WTC11 (cell line): ENCODE data around the gene SPRR3. TPM values are rescaled to one million over a fixed set of nuclear protein-coding genes. Genes with fewer than 3 reads are reported as not detected.

ENCODE experiments used
- ATAC-seq: fragments of 200-7000 bp; cut with Tn5 transposase; 2 replicates; pipeline ENCODE4 v1.10.0; 2021; ENCODE audit warnings: mild to moderate bottlenecking, moderate library complexity
- CTCF ChIA-PET: fragments of 300-600 bp; sonication (Branson Sonifier 250); formaldehyde crosslinking; loops from one replicate; lab custom pipeline; 2021; ENCODE audit warnings: antibody characterized with exemption; lab: Charles Lee
- POLR2A ChIA-PET: fragments of 350-600 bp; sonication (Branson Sonifier 250); formaldehyde crosslinking; loops from one replicate; lab custom pipeline; 2021; ENCODE audit warnings: antibody characterized with exemption; lab: Charles Lee
- DNase-seq: peaks from one replicate; pipeline ENCODE4 v3.0.0; 2021; ENCODE audit warnings: low spot score
- H3K27ac Mint-ChIP-seq: 2 replicates; pipeline ENCODE4 v1.8.0; 2021; ENCODE audit warnings: mixed read lengths
- H3K27me3 Mint-ChIP-seq: 2 replicates; pipeline ENCODE4 v1.8.0; 2021; ENCODE audit warnings: low read depth, mild to moderate bottlenecking, moderate library complexity, mixed read lengths
- H3K36me3 Mint-ChIP-seq: 2 replicates; pipeline ENCODE4 v1.8.0; 2021; ENCODE audit warnings: mixed read lengths
- H3K4me1 Mint-ChIP-seq: 2 replicates; pipeline ENCODE4 v1.8.0; 2022; ENCODE audit warnings: mixed read lengths
- H3K4me3 Mint-ChIP-seq: 2 replicates; pipeline ENCODE4 v1.8.0; 2021; ENCODE audit warnings: mild to moderate bottlenecking, moderate library complexity, mixed read lengths
- H3K9me3 Mint-ChIP-seq: 2 replicates; pipeline ENCODE4 v1.8.0; 2021; ENCODE audit warnings: mixed read lengths
- AR ChIP-seq: fragments of 250-450 bp; sonication (Bioruptor Pico); IDR thresholded peaks from 2 replicates; pipeline ENCODE4 v1.9.0; 2021; ENCODE audit warnings: mild to moderate bottlenecking
- ARID4B ChIP-seq: sonication (generic); formaldehyde crosslinking; IDR thresholded peaks from 2 replicates; pipeline ENCODE4 v1.8.0; 2023; ENCODE audit warnings: missing genetic modification reagents, mild to moderate bottlenecking, borderline replicate concordance
- ATF2 ChIP-seq: sonication (generic); formaldehyde crosslinking; IDR thresholded peaks from 2 replicates; pipeline ENCODE4 v1.8.1; 2022; ENCODE audit warnings: low read depth, missing genetic modification reagents, borderline replicate concordance
- CREM ChIP-seq: sonication (generic); formaldehyde crosslinking; IDR thresholded peaks from 2 replicates; pipeline ENCODE4 v1.8.1; 2022; ENCODE audit warnings: mild to moderate bottlenecking, missing genetic modification reagents, moderate library complexity
- CTCF ChIP-seq: fragments of 200-600 bp; IDR thresholded peaks from 2 replicates; pipeline ENCODE4 v1.8.0; 2022; ENCODE audit warnings: antibody characterized with exemption
- E2F5 ChIP-seq: sonication (generic); formaldehyde crosslinking; IDR thresholded peaks from 2 replicates; pipeline ENCODE4 v1.8.1; 2022; ENCODE audit warnings: mild to moderate bottlenecking, moderate library complexity, missing genetic modification reagents
- HMGXB4 ChIP-seq: sonication (generic); formaldehyde crosslinking; IDR thresholded peaks from 2 replicates; pipeline ENCODE4 v1.8.1; 2023; ENCODE audit warnings: mild to moderate bottlenecking, moderate library complexity, missing genetic modification reagents
- MAX ChIP-seq: sonication (generic); formaldehyde crosslinking; IDR thresholded peaks from 2 replicates; pipeline ENCODE4 v1.8.0; 2022; ENCODE audit warnings: mild to moderate bottlenecking, missing genetic modification reagents
- NR1H2 ChIP-seq: sonication (generic); formaldehyde crosslinking; IDR thresholded peaks from 2 replicates; pipeline ENCODE4 v1.9.0; 2021; ENCODE audit warnings: mild to moderate bottlenecking, moderate library complexity, missing genetic modification reagents
- NR3C1 ChIP-seq: sonication (generic); formaldehyde crosslinking; conservative IDR thresholded peaks from 2 replicates; pipeline ENCODE4 v1.8.1; 2023; ENCODE audit warnings: low read depth, mild to moderate bottlenecking, missing genetic modification reagents
- PRRX2 ChIP-seq: fragments of 250-450 bp; sonication (Bioruptor Pico); IDR thresholded peaks from 2 replicates; pipeline ENCODE4 v1.8.0; 2021; ENCODE audit warnings: mild to moderate bottlenecking
- SMAD3 ChIP-seq: sonication (generic); formaldehyde crosslinking; IDR thresholded peaks from 2 replicates; pipeline ENCODE4 v1.8.0; 2022; ENCODE audit warnings: missing genetic modification reagents, mild to moderate bottlenecking, borderline replicate concordance
- STAT6 ChIP-seq: sonication (generic); formaldehyde crosslinking; conservative IDR thresholded peaks from 2 replicates; pipeline ENCODE4 v1.8.1; 2023; ENCODE audit warnings: mild to moderate bottlenecking, low read depth, missing genetic modification reagents, moderate library complexity
- ZBTB43 ChIP-seq: sonication (generic); formaldehyde crosslinking; IDR thresholded peaks from 2 replicates; pipeline ENCODE4 v1.8.1; 2023; ENCODE audit warnings: mild to moderate bottlenecking, missing genetic modification reagents
- ZNF138 ChIP-seq: sonication (generic); formaldehyde crosslinking; conservative IDR thresholded peaks from 2 replicates; pipeline ENCODE4 v1.8.1; 2022; ENCODE audit warnings: mild to moderate bottlenecking, moderate library complexity, missing genetic modification reagents
- ZNF263 ChIP-seq: sonication (generic); formaldehyde crosslinking; IDR thresholded peaks from 2 replicates; pipeline ENCODE4 v1.8.1; 2022; ENCODE audit warnings: low read depth, mild to moderate bottlenecking, moderate library complexity, missing genetic modification reagents
- ZNF317 ChIP-seq: sonication (generic); formaldehyde crosslinking; IDR thresholded peaks from 2 replicates; pipeline ENCODE4 v1.8.1; 2023; ENCODE audit warnings: low read depth, mild to moderate bottlenecking, moderate library complexity, missing genetic modification reagents, borderline replicate concordance
- ZNF423 ChIP-seq: fragments of 250-450 bp; sonication (Bioruptor Pico); IDR thresholded peaks from 2 replicates; pipeline ENCODE4 v2.1.2; 2022; ENCODE audit warnings: mild to moderate bottlenecking, moderate library complexity
- total RNA-seq: library from RNA; stranded (reverse); gene quantifications from 3 replicates; pipeline ENCODE4 v1.2.3, GENCODE V29; 2021

Gene SPRR3
- total RNA-seq, 1 experiment from 2014 or later = not detected

- ATAC-seq = no peak
- ChIA-PET POLR2A (no interaction called here), CTCF (interaction anchor here (0.6 to 10.9 kb wide), 9 partner anchors 20 to 394 kb away, joined by 3 to 123 read pairs (median 3); partner anchors contain the start of gene SPRR2A)
- no peaks in the 10 kb centered on the region for H3K36me3 Mint-ChIP-seq
- no peaks in the 10 kb centered on the region; the same call in 1 of the 2 replicates for H3K4me1 Mint-ChIP-seq
- H3K4me3 Mint-ChIP-seq = no peak overlapping the region
- peaks cover 15% of the 10 kb centered on the region for H3K9me3 Mint-ChIP-seq
- DNase-seq = no peak
- H3K27ac Mint-ChIP-seq = no peak overlapping the region
- no peaks in the 10 kb centered on the region for H3K27me3 Mint-ChIP-seq
- no peak for TF ChIP-seq ZNF317
- no peak for TF ChIP-seq PRRX2 (CRISPR knock-in tag)
- no peak for TF ChIP-seq ZNF138 (CRISPR knock-in tag)
- no peak for TF ChIP-seq NR1H2 (CRISPR knock-in tag)
- no peak for TF ChIP-seq ARID4B (CRISPR knock-in tag)
- TF ChIP-seq E2F5 (CRISPR knock-in tag) = no peak
- no peak for TF ChIP-seq HMGXB4
- no peak for TF ChIP-seq AR
- TF ChIP-seq STAT6 = no peak
- TF ChIP-seq ZNF263 (CRISPR knock-in tag) = no peak
- no peak for TF ChIP-seq NR3C1
- no peak for TF ChIP-seq ZNF423
- no peak for TF ChIP-seq ZBTB43
- TF ChIP-seq SMAD3 = no peak
- no peak for TF ChIP-seq CREM (CRISPR knock-in tag)
- no peak for TF ChIP-seq MAX
- TF ChIP-seq ATF2 = no peak
- TF ChIP-seq CTCF = no peak
These were observed 40.2 kb upstream of the SPRR3 start for GRCh38 chr1:152961226-152961891.
